Erythroblast (primary cell): ENCODE measurements around the gene ANKFY1.

Experiments used
- GATA1 ChIP-seq: IDR thresholded peaks from 2 replicates; pipeline ENCODE4 v1.6.1; 2011; ENCODE audit warnings: low read depth, mild to moderate bottlenecking, control low read depth, low read length, moderate library complexity
- POLR2A ChIP-seq: IDR thresholded peaks from 2 replicates; pipeline ENCODE4 v1.6.1; 2011; ENCODE audit warnings: mild to moderate bottlenecking, low read length

GRCh38 chr17:4159761-4160160 is 104.0 kb downstream of the ANKFY1 start:
- TF ChIP-seq POLR2A = no peak
- no peak for TF ChIP-seq GATA1
